ENCODE data around the gene SEMA6C. TPM values are rescaled to one million over a fixed set of nuclear protein-coding genes. Genes with fewer than 3 reads are reported as not detected.
A peak's percentile ranks its signal among the peaks of the same experiment; 100 is the strongest.

The SEMA6C gene
- total and polyA plus RNA-seq, 8 donors, result 0.47 to 24.1 (median 2.2) TPM

- ATAC-seq, result no peak
- Histone ChIP-seq H3K4me3 (no peak overlapping the region), H3K27me3 (no peaks in the 10 kb centered on the region), H3K9me3 (no peaks in the 10 kb centered on the region), H3K4me1 (peaks cover 0 to 6% (median 0%) of the 10 kb centered on the region in 3 donors), H3K36me3 (no peaks in the 10 kb centered on the region), H3K27ac (no peak overlapping the region)
- no peak for DNase-seq
- TF ChIP-seq CTCF (IDR thresholded peaks at IDR 0.05), result no peak
- intact Hi-C loops (cut with DNase I), result no loop called here
- WGBS, 2 donors, result 85 to 94% methylated on average over 2 of the region's 2 CpGs
- FAIRE-seq, result no peak
Measured at GRCh38 chr1:151147665-151148064, 1.2 kb upstream of the SEMA6C start.

- WGBS, 2 donors, result 26 to 34% methylated on average over 7 of the region's 7 CpGs
- H3K4me1 ChIP-seq, result peaks cover 0 to 6% (median 0%) of the 10 kb centered on the region in 3 donors
- H3K36me3 ChIP-seq, result no peaks in the 10 kb centered on the region
- no peaks in the 10 kb centered on the region for H3K27me3 ChIP-seq
- intact Hi-C loops (cut with DNase I), result no loop called here
- DNase-seq, result no peak
- FAIRE-seq, result no peak
- no peaks in the 10 kb centered on the region for H3K9me3 ChIP-seq
- peak overlapping the region; percentile 35 to 88 (median 58) for H3K4me3 ChIP-seq
- no peak for TF ChIP-seq CTCF (IDR thresholded peaks at IDR 0.05)
- no peak overlapping the region for H3K27ac ChIP-seq
- peak in 2 of 4 donors; percentile 3 for ATAC-seq
Measured at GRCh38 chr1:151147132-151147503, 687 bp upstream of the SEMA6C start.

- DNase-seq (no peak), ATAC-seq (peak; percentile 8 to 13 (median 10)), FAIRE-seq (no peak)
- no peak for TF ChIP-seq CTCF (IDR thresholded peaks at IDR 0.05)
- 2% methylated on average over 26 of the region's 26 CpGs for WGBS, 2 donors
- Histone ChIP-seq H3K9me3 (no peaks in the 10 kb centered on the region), H3K27ac (no peak overlapping the region), H3K36me3 (no peaks in the 10 kb centered on the region), H3K4me3 (peak overlapping the region; percentile 35 to 88 (median 58)), H3K4me1 (peaks cover 0 to 6% (median 0%) of the 10 kb centered on the region in 3 donors), H3K27me3 (no peaks in the 10 kb centered on the region)
- intact Hi-C loops (cut with DNase I), result no loop called here
Measured at GRCh38 chr1:151146072-151146411, 389 bp downstream of the SEMA6C start.

GRCh38 chr1:151145304-151146071, 943 bp downstream of the SEMA6C start:
- Histone ChIP-seq H3K4me1 (peaks cover 0 to 6% (median 0%) of the 10 kb centered on the region in 3 donors), H3K9me3 (no peaks in the 10 kb centered on the region), H3K36me3 (no peaks in the 10 kb centered on the region), H3K27me3 (no peaks in the 10 kb centered on the region), H3K27ac (no peak overlapping the region), H3K4me3 (peak overlapping the region; percentile 35 to 88 (median 58))
- TF ChIP-seq CTCF (IDR thresholded peaks at IDR 0.05), result no peak
- no peak for FAIRE-seq
- ATAC-seq, result peak; percentile 10 to 26 (median 18)
- WGBS, 2 donors, result 40 to 43% methylated on average over 42 to 43 of the region's 43 CpGs
- DNase-seq, result peak in 2 of 6 donors; percentile 43 to 75
- intact Hi-C loops (cut with DNase I), result no loop called here

All from pancreas (tissue), 10 donors.